CD4-positive, alpha-beta T cell (primary cell): ENCODE data around the gene MCRIP2. TPM values are rescaled to one million over a fixed set of nuclear protein-coding genes. Genes with fewer than 3 reads are reported as not detected.

ENCODE experiments used
- ATAC-seq: fragments of 200-7000 bp; cut with Tn5 transposase; one replicate; pipeline ENCODE4 v1.10.0; 2022; ENCODE audit warnings: mild to moderate bottlenecking; ENCODE audit not compliant: poor library complexity
- CTCF ChIA-PET: fragments of 350-600 bp; sonication (Branson Sonifier 250); formaldehyde crosslinking; loops from one replicate; lab custom pipeline; 2021; ENCODE audit warnings: antibody characterized with exemption, inconsistent platforms; lab: Charles Lee
- POLR2A ChIA-PET: fragments of 350-600 bp; sonication (Branson Sonifier 250); formaldehyde crosslinking; loops from one replicate; lab custom pipeline; 2021; ENCODE audit warnings: antibody characterized with exemption, inconsistent platforms; lab: Charles Lee
- DNase-seq, 14 experiments: peaks; one replicate each; pipeline ENCODE4 v3.0.0-alpha.2; 2013 to 2020; ENCODE audit warnings: mixed read lengths in 2 of 14
- H3K27ac ChIP-seq, 2 donors: one replicate each; pipeline versions ENCODE4 v1.5.1 to v1.7.0; 2013; ENCODE audit warnings: low read length in 2 of 2, low read depth in 1 of 2, mild to moderate bottlenecking in 1 of 2
- H3K27me3 ChIP-seq, 2 experiments: 1 replicate in 1 of 2; 2 replicates in 1 of 2; pipeline versions ENCODE4 v1.6.1 to v1.7.0; 2013; ENCODE audit warnings: low read length in 2 of 2, control low read depth in 1 of 2, mild to moderate bottlenecking in 1 of 2, moderate library complexity in 1 of 2; ENCODE audit not compliant: insufficient read depth in 2 of 2, control insufficient read depth in 1 of 2
- H3K36me3 ChIP-seq: one replicate; pipeline ENCODE4 v1.6.1; 2013; ENCODE audit warnings: low read length, control low read depth; ENCODE audit not compliant: insufficient read depth
- H3K4me1 ChIP-seq: one replicate; pipeline ENCODE4 v1.6.1; 2013; ENCODE audit warnings: low read length, control low read depth; ENCODE audit not compliant: insufficient read depth
- H3K4me3 ChIP-seq: one replicate; pipeline ENCODE4 v1.5.1; 2013; ENCODE audit warnings: mild to moderate bottlenecking, low read length, moderate library complexity
- H3K9me3 ChIP-seq, 2 experiments: 1 replicate in 1 of 2; 2 replicates in 1 of 2; pipeline versions ENCODE4 v1.6.1 to v1.7.0; 2013; ENCODE audit warnings: low read length in 2 of 2, mild to moderate bottlenecking in 2 of 2, control low read depth in 1 of 2, moderate library complexity in 1 of 2; ENCODE audit not compliant: control insufficient read depth in 1 of 2, insufficient read depth in 1 of 2
- H3K27ac Mint-ChIP-seq: one replicate; pipeline ENCODE4 v1.8.0; 2020; ENCODE audit warnings: mixed read lengths
- H3K27me3 Mint-ChIP-seq: one replicate; pipeline ENCODE4 v1.8.0; 2021; ENCODE audit warnings: mixed read lengths
- H3K36me3 Mint-ChIP-seq: one replicate; pipeline ENCODE4 v1.8.0; 2021; ENCODE audit warnings: low read depth, mixed read lengths
- H3K4me1 Mint-ChIP-seq: one replicate; pipeline ENCODE4 v1.8.0; 2021; ENCODE audit warnings: low read depth, mixed read lengths
- H3K4me3 Mint-ChIP-seq: one replicate; pipeline ENCODE4 v1.8.0; 2020; ENCODE audit warnings: mild to moderate bottlenecking, mixed read lengths
- H3K9me3 Mint-ChIP-seq: one replicate; pipeline ENCODE4 v1.8.0; 2020; ENCODE audit warnings: mixed read lengths
- CTCF ChIP-seq: fragments of 200-600 bp; IDR thresholded peaks from one replicate; pipeline ENCODE4 v1.8.0; 2022; ENCODE audit warnings: antibody characterized with exemption, mild to moderate bottlenecking
- intact Hi-C, 2 experiments: fragments of 100-400 bp; cut with DNase I in 1 of 2; cut with micrococcal nuclease in 1 of 2; formaldehyde crosslinking; loops; one replicate each; pipeline versions ENCODE4 v1.15.1 to v1.9.0; 2023 to 2025; cut with DNase I, micrococcal nuclease
- total RNA-seq, 174 experiments: library from RNA in 2 of 174; stranded (reverse) in 2 of 174; gene quantifications; one replicate each; pipeline ENCODE4 v1.2.3 and lab custom pipeline; 2021 to 2026

MCRIP2 gene
- total RNA-seq, 2 experiments from 2014 or later, result 11.4 to 14.6 TPM

DNA sequence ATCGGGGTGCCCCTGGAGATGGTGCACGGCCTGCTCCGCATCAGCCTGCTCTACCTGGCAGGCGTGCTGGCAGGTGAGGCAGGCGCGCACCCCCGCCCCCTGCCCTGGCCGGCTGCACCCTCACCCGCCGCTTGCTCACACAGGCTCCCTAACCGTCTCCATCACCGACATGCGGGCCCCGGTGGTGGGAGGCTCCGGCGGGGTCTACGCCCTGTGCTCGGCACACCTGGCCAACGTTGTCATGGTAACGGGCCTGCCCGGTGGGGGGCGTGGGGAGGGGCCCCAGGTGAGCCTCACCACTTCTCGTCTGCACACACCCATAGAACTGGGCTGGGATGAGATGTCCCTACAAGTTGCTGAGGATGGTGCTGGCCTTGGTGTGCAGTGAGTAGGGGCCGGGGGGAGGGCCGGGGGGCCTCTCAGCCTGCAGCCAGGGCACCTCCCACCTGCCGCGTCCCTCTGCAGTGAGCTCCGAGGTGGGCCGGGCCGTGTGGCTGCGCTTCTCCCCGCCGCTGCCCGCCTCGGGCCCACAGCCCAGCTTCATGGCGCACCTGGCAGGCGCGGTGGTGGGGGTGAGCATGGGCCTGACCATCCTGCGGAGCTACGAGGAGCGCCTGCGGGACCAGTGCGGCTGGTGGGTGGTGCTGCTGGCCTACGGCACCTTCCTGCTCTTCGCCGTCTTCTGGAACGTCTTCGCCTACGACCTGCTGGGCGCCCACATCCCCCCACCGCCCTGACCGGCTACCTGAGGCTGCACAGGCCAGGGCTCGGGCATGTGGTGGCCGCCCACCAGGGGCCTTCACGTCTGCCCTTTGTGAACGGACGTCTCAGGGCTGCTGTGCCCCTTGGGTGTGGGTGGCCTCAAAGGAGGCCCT is 35.9 kb downstream of the MCRIP2 start:
- no peaks in the 10 kb centered on the region for H3K27me3 Mint-ChIP-seq
- peaks cover 23% of the 10 kb centered on the region for H3K4me1 Mint-ChIP-seq
- Histone ChIP-seq H3K27me3 (peaks cover 8 to 12% of the 10 kb centered on the region in 2 experiments), H3K27ac (no peak overlapping the region), H3K4me3 (no peak overlapping the region), H3K4me1 (peaks cover 56% of the 10 kb centered on the region), H3K36me3 (peaks cover 19% of the 10 kb centered on the region), H3K9me3 (no peaks in the 10 kb centered on the region)
- TF ChIP-seq CTCF, result no peak
- ATAC-seq (no peak), DNase-seq (no peak)
- ChIA-PET CTCF (no interaction called here), POLR2A (interaction anchor here (1.4 to 4.8 kb wide), 2 partner anchors 12 to 17 kb away, joined by 4 to 55 read pairs; no protein-coding TSS in a partner anchor)
- intact Hi-C loops, result no loop called here
- peaks cover 23% of the 10 kb centered on the region for H3K36me3 Mint-ChIP-seq
- peak overlapping the region; percentile 74 for H3K27ac Mint-ChIP-seq
- no peaks in the 10 kb centered on the region for H3K9me3 Mint-ChIP-seq
- peak overlapping the region; percentile 56 for H3K4me3 Mint-ChIP-seq

DNA sequence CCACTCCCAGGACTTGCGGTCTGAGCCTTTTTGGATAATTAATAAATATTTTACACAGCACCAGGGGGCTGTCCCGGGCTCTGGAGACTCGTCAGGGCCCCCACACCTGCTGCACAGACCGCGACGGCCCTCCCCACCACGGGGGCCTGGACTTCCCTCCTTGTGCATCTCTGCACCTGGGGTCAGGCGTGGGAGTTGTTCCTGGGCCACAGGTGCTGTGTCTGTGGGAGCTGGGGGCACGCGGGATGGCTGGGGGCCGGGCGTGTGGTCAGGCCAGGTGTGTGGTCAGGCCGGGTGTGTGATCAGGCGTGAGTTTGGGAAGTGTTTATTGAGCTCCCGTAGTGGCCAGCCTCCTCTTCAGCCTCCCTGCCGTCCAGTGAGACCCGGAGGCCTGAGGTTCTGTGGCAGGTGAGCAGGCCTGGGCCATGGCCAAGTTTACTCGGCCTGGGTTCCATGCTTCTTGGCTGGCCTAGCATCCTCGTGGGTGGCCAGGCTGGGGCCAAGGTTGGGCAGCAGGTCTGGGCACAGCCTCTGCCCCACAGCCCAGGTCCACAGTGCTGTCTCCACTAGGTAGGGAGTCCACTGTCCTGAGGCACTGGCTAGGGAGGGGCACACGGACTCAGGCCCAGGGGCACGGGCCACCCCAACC is 36.7 kb downstream of the MCRIP2 start:
- Mint-ChIP-seq H3K27me3 (no peaks in the 10 kb centered on the region), H3K4me3 (peak overlapping the region; percentile 87), H3K4me1 (peaks cover 26% of the 10 kb centered on the region), H3K36me3 (peaks cover 23% of the 10 kb centered on the region), H3K9me3 (no peaks in the 10 kb centered on the region), H3K27ac (peak overlapping the region; percentile 64)
- ATAC-seq (no peak), DNase-seq (no peak)
- intact Hi-C loops, result no loop called here
- TF ChIP-seq CTCF, result no peak
- ChIA-PET POLR2A (interaction anchor here (1.3 to 4.8 kb wide), 4 partner anchors 10 to 42 kb away, joined by 3 to 55 read pairs (median 21); partner anchors contain the start of genes RHOT2 and WDR24), CTCF (interaction anchor here (1.2 kb wide), 1 partner anchor 10 kb away, joined by 3 read pairs; the partner anchor contains the start of gene RHOT2)
- Histone ChIP-seq H3K27ac (no peak overlapping the region), H3K36me3 (peaks cover 18% of the 10 kb centered on the region), H3K4me3 (no peak overlapping the region), H3K9me3 (no peaks in the 10 kb centered on the region), H3K4me1 (peaks cover 64% of the 10 kb centered on the region), H3K27me3 (peaks cover 8 to 12% of the 10 kb centered on the region in 2 experiments)
